ENCODE data around the gene SLC28A3.

The SLC28A3 gene

DNA sequence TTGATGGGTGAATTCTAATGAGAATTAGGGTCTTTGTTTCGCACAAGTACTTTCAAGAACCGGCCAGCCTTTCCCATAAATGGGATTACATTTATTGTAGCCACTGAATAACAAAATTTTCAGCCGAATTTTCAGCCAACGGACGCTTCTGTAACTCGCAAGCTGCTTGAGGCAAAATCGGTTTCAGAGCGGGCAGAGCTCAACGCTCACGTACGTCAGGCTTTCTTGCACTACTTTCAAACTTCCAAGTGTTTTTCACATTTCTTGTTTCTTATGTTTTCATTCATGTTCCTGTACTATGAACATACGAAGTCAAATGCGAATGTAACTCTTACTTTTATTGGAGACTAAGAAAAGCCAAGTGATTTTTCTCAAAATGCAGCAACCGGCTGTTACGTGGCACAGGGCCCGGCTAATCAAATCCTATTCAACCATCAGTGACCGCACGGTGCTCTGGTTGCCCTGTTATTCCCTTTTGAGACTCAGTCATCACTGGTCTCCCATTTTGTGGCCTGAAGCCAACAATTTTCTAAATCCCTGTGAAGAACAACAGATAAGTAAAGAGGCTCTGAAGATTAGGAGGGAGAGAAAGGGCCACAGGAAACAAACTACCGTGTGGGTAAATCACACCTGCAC, 68.5 kb downstream of the SLC28A3 start:
- TF ChIP-seq TAF1 (IDR thresholded peaks at IDR 0.05; ENCODE audit: borderline replicate concordance, insufficient read depth, low read length) = no peak
- TF ChIP-seq POLR2AphosphoS5 (IDR thresholded peaks at IDR 0.05; ENCODE audit: low read depth, low read length) = no peak
- TF ChIP-seq, protein P1, sequence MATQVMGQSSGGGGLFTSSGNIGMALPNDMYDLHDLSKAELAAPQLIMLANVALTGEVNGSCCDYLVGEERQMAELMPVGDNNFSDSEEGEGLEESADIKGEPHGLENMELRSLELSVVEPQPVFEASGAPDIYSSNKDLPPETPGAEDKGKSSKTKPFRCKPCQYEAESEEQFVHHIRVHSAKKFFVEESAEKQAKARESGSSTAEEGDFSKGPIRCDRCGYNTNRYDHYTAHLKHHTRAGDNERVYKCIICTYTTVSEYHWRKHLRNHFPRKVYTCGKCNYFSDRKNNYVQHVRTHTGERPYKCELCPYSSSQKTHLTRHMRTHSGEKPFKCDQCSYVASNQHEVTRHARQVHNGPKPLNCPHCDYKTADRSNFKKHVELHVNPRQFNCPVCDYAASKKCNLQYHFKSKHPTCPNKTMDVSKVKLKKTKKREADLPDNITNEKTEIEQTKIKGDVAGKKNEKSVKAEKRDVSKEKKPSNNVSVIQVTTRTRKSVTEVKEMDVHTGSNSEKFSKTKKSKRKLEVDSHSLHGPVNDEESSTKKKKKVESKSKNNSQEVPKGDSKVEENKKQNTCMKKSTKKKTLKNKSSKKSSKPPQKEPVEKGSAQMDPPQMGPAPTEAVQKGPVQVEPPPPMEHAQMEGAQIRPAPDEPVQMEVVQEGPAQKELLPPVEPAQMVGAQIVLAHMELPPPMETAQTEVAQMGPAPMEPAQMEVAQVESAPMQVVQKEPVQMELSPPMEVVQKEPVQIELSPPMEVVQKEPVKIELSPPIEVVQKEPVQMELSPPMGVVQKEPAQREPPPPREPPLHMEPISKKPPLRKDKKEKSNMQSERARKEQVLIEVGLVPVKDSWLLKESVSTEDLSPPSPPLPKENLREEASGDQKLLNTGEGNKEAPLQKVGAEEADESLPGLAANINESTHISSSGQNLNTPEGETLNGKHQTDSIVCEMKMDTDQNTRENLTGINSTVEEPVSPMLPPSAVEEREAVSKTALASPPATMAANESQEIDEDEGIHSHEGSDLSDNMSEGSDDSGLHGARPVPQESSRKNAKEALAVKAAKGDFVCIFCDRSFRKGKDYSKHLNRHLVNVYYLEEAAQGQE (IDR thresholded peaks at IDR 0.05; ENCODE audit: insufficient read depth in 1 of 2, low read depth in 2 of 2, low read length in 2 of 2) = no peak
- no peak for TF ChIP-seq SIN3A (IDR thresholded peaks at IDR 0.05; ENCODE audit: borderline replicate concordance, insufficient read depth, low read length)
- TF ChIP-seq FOXP2 (optimal IDR thresholded peaks at IDR 0.05; ENCODE audit: borderline replicate concordance, extremely low read depth, extremely low read length, insufficient read depth) = no peak

DNA sequence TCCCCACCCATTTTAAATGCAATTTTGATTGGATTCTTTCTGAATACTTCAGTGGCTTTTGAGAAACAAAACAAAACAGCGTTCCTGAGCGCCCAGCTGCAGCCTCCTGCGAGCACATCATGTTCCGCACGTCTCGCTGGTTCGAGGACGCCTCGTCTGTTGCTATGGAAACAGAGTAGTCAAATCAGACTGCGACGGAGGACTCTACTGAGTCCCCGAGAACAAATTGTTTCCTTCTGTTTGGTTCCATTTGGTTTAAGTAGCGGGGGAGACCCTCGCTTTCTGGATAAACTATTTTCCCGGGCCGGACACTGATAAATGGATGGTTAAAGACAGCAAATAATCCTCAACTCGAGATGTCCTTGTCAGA, 69.0 kb downstream of the SLC28A3 start:
- TF ChIP-seq FOXP2 (optimal IDR thresholded peaks at IDR 0.05; ENCODE audit: borderline replicate concordance, extremely low read depth, extremely low read length, insufficient read depth) (no peak), TAF1 (IDR thresholded peaks at IDR 0.05; ENCODE audit: borderline replicate concordance, insufficient read depth, low read length) (no peak), SIN3A (IDR thresholded peaks at IDR 0.05; ENCODE audit: borderline replicate concordance, insufficient read depth, low read length) (no peak), POLR2AphosphoS5 (IDR thresholded peaks at IDR 0.05; ENCODE audit: low read depth, low read length) (no peak)
- TF ChIP-seq, protein P1 (IDR thresholded peaks at IDR 0.05; ENCODE audit: insufficient read depth in 1 of 2, low read depth in 2 of 2, low read length in 2 of 2) = no peak

DNA sequence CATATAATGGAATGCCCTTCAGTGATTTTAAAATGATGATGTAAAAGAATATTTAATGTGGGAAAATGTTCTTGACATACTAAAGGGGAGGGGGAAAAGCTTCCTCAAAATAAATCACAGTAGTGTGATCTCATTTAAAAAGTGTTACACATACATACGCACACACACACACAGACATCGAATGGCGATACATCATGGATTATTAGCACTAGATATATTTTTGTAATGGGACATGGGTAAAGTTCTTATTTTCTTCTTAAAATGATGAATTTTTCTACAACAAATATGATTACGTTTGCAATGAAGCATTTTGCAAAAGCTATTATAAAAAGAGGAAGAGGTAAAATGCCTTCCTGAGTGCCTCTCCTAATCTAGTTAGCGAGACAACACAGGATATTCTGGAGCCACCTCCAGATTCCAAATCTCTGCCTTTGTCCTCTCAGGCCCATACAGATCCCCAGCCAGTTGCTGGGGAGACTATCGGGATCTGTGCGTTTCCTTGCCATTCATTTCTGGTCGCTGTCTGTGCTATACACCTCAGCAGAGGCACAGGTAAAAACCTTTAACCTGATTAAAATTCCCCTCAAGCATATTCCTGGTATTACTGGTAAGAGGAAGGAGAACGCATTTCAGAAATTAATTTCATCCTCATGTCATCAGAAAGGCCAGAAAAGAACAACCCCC, 69.6 kb downstream of the SLC28A3 start:
- TF ChIP-seq SIN3A (IDR thresholded peaks at IDR 0.05; ENCODE audit: borderline replicate concordance, insufficient read depth, low read length) (no peak), FOXP2 (optimal IDR thresholded peaks at IDR 0.05; ENCODE audit: borderline replicate concordance, extremely low read depth, extremely low read length, insufficient read depth) (no peak), TAF1 (IDR thresholded peaks at IDR 0.05; ENCODE audit: borderline replicate concordance, insufficient read depth, low read length) (no peak), POLR2AphosphoS5 (IDR thresholded peaks at IDR 0.05; ENCODE audit: low read depth, low read length) (no peak)
- TF ChIP-seq, protein P1 (IDR thresholded peaks at IDR 0.05; ENCODE audit: insufficient read depth in 1 of 2, low read depth in 2 of 2, low read length in 2 of 2) = no peak

DNA sequence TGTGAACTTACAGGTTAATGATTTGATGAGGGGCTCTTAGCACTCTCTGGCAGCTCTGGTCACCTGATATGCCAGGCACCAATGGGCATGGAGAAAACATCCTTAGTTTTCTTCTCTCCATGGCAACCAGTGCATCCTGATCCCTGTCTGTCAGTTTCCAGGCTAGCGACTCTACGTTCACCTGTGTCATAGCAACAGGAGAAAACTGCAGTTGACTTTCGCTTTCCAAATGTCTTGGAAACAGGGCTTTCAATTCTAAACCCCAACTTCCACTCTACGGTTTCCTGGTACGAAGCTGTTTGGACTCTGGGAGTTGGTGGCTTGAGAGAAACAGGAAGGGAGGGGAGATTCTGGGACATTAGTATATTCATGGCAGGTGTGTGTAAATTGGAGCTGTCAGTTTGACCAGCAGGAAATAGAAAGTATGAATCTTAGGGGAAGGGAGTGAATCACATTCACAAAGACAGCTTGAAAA, 74.4 kb downstream of the SLC28A3 start:
- TF ChIP-seq POLR2AphosphoS5 (IDR thresholded peaks at IDR 0.05; ENCODE audit: low read depth, low read length) (no peak), FOXP2 (optimal IDR thresholded peaks at IDR 0.05; ENCODE audit: borderline replicate concordance, extremely low read depth, extremely low read length, insufficient read depth) (no peak), TAF1 (IDR thresholded peaks at IDR 0.05; ENCODE audit: borderline replicate concordance, insufficient read depth, low read length) (no peak), SIN3A (IDR thresholded peaks at IDR 0.05; ENCODE audit: borderline replicate concordance, insufficient read depth, low read length) (no peak)
- TF ChIP-seq, protein P1 (IDR thresholded peaks at IDR 0.05; ENCODE audit: insufficient read depth in 1 of 2, low read depth in 2 of 2, low read length in 2 of 2) = no peak

Data from PFSK-1 (cell line).